ENCODE data around the gene MED13L.

MED13L gene

DNA sequence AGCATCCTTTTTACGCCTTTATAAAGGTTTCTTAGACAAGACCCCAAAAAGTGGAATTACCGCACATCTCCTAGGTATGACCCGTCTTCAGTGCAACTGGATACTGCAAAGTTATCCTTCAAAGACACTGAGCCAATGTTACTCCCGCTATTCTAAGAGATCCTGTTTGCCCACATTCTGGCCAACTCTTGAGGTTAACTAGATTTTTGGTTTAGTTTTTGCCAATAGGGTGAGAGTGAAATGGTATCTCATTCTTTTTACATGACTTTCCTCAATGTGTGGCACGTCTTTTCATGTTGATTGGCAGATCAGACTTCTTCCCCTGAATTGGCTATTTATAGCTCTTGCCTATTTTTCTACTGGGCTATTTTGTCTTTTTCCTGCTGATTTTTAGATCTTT, 347.2 kb downstream of the MED13L start:
- no peak for DNase-seq

- DNase-seq, result no peak
These were observed 351.3 kb downstream of the MED13L start for GRCh38 chr12:115926037-115926670.

- DNase-seq, result no peak
These were observed 353.6 kb downstream of the MED13L start for GRCh38 chr12:115923851-115924250.

DNA sequence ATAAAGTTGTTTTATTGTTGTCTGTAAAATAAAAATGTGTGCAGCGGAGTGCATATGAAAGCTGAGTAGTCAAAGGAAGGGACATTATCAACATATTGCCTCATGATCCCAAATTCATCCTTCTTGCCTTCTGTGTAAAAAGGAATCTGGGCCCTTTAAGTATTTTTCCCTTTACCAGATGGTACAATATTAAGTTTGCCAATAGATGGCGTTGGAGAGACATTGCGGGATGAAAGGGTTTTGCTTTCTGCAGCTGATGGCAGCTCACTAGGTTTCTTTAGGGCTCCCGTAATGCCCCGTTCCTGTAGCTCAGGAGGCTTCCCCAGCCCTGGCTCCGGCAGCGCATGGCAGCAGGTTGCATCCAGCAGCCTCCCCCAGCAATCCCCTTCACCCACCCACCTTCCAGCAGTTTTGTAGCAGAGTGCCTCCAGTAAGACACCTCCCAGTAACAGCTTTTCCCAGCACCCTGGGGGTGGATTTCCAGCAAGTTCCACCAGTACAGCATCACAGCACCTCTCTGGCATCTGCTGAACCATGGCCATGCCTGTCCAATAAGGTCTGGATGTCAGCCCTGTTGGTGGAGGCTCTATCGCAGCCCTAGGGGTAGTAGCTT, 354.4 kb downstream of the MED13L start:
- DNase-seq, result no peak

GRCh38 chr12:115920395-115921183, 356.9 kb downstream of the MED13L start:
- no peak for DNase-seq

- no peak for DNase-seq
These were observed 358.7 kb downstream of the MED13L start for GRCh38 chr12:115918763-115919162.

GRCh38 chr12:115916910-115917668, 360.4 kb downstream of the MED13L start:
- no peak for DNase-seq

DNA sequence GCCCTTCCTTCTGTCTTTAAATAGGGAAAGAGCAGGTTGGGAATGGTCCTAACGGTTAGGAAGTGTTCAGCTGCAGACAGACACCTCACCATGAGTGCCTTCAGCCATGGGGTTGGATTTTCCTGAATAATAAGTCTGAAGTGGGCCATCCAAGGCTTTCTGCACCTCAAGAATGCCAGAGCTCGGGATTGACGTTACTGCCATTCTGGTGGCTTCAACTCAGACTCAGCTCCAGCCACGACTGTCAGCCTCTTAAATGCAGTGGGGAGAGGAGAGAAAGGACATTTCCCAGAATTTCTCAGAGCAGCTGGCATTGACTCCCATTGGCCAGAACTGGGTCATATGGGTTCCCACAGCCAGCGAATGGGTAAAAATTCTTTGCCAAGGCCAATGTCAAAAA, 363.4 kb downstream of the MED13L start:
- DNase-seq, result no peak

- no peak for DNase-seq
These were observed 365.1 kb downstream of the MED13L start for GRCh38 chr12:115912440-115912839.

DNA sequence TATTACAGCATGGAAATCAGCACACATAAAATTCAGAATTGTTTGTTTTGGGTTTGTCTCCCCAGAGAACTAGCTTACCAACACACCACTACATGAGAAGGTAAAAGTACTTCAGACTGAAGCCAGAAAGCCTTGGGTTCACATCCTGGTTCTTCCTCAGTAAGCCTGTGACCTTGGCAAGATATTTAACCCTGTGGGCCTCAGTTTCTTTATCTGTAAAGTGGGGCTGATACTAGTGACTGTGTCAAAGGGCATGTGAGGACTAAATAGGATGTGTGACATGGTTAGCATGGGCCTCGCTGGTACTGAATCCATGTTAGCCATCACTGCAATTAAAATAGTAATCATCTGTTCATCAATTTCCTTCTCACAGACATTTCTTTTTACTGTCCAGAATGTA, 366.1 kb downstream of the MED13L start:
- no peak for DNase-seq

DNA sequence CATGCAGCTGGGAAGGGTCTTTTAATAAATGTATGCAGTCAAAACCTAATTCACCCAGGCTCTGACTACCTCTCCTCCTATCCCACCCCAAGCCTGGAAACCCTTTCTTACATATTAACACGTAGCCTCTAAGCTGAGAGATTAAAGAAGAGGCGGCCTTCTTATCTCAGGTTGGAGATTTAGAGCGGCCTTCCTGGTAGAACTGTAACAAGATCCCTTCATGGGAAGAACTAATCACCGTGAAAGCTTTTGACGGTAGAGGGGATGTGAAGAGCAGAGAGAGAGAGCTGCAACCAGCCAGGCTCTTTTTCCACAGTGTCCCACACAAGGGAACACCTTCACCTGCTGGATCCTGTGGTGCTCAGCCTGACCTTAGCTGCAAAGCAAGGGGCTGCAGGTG, 367.4 kb downstream of the MED13L start:
- no peak for DNase-seq
